Loucy (cell line): ENCODE results near the gene DYRK3.

Source experiments
- EZH2phosphoT487 ChIP-seq: fragments of 200-600 bp; IDR thresholded peaks from 2 replicates; pipeline ENCODE4 v1.6.1; 2018; ENCODE audit warnings: antibody characterized with exemption, mild to moderate bottlenecking, moderate library complexity, borderline replicate concordance
- TF ChIP-seq, protein P1 (sequence below): fragments of 200-600 bp; sonication (generic); conservative IDR thresholded peaks from 2 replicates; pipeline ENCODE4 v1.5.1; 2014; ENCODE audit warnings: mild to moderate bottlenecking, antibody characterized with exemption, low read length

DNA sequence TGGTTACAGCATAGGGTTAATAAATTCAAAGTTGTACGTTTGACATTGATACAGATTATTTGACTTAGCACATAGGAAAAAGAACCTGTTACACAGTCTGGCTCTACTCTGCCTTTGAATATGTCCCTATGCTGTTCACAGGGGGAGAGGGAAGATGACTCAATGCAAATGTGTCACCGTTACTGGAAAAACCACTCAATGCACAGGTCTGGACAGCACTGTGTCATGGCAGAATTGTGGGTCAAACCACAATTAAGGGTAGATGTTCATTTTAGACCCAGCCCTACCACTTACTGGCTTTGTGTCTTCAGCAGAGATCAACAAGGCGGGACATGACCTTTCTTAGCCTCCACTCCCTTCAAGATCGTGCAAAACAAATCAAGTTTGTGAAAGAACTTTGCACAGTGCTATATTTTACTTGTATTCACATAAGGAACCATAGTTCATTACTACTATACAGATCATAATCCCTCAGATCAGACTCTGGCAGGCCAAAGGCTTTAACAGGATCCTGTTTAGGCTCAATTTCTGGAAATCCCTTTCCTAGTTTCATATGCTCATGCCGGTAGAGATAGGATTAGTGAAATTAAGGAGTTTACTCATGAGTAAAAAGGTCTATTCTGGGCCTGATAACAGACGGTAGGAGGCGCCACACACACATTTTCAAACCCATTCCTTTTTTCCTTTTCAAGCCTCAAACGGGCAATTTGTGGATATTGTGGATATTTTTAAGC lies 45.1 kb upstream of the DYRK3 start:
- TF ChIP-seq, protein P1, sequence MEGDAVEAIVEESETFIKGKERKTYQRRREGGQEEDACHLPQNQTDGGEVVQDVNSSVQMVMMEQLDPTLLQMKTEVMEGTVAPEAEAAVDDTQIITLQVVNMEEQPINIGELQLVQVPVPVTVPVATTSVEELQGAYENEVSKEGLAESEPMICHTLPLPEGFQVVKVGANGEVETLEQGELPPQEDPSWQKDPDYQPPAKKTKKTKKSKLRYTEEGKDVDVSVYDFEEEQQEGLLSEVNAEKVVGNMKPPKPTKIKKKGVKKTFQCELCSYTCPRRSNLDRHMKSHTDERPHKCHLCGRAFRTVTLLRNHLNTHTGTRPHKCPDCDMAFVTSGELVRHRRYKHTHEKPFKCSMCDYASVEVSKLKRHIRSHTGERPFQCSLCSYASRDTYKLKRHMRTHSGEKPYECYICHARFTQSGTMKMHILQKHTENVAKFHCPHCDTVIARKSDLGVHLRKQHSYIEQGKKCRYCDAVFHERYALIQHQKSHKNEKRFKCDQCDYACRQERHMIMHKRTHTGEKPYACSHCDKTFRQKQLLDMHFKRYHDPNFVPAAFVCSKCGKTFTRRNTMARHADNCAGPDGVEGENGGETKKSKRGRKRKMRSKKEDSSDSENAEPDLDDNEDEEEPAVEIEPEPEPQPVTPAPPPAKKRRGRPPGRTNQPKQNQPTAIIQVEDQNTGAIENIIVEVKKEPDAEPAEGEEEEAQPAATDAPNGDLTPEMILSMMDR: peak; percentile 39
- no peak for TF ChIP-seq EZH2phosphoT487
